NCI-H1048 (cell line): Measurements from ENCODE around the gene CPXM2.

Experiments used
- DNase-seq: peaks from one replicate; lab custom pipeline; 2025; lab: John Stamatoyannopoulos, UW

The CPXM2 gene

DNA sequence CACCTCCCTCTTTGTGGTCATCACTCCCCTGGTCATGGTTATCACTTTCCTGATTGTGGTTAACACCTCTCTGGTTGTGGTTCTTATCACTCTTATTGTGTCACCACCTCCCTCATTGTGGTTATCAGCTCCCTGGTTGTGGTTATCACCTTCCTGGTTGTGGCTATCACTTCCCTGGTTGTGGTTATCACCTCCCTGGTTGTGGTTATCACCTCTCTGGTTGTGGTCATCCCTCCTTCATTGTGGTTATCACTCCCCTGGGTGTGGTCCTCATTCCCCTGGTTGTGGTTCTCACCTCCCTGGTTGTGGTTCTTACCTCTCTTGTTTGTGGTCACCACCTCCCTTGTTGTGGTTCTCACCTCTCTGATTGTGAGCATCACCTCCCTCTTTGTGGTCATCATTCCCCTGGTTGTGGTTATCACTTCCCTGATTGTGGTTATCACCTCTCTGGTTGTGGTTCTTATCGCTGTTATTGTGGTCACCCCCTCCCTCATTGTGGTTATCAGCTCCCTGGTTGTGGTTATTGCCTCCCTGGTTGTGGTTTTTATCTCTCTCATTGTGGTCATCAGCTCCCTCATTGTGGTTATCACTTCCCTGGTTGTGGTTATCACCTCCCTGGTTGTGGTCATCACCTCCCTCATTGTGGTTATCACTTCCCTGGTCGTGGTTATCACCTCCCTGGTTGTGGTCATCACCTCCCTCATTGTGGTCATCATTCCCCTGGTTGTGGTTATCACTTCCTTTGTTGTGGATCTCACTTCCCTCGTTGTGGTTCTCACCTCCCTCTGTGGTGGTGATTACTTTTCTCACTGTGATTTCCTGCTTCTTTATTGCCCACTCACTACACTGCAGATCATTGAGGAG is 118.7 kb downstream of the CPXM2 start:
- DNase-seq = no peak

DNA sequence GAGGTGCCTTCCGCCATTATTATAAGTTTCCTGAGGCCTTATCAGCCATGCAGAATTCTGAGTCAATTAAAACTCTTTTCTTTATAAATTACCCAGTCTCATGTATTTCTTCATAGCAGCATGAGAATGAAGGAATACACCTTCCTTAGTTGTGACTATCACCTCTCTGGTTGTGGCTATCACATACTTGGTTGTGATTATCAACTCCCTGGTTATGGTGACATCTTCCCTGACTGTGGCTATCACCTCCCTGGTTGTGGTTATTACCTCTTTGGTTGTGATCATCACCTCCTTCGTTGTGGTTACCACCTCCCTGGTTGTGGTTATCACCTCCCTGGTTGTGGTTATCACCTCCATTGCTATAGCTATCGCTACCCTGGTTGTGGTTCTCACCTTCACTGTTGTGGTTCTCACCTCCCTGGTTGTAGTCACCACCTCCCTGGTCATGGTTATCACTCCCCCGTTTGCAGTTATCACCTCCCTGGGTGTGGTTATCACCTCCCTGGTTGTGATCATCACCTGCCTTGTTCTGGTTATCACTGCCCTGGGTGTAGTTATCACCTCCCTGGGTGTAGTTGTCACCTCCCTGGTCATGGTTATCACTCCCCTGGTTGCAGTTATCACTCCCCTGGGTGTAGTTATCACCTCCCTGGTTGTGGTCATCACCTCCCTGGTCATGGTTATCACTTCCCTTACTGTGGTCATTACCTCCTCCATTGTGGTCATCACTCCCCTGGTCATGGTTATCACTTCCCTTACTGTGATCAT is 119.5 kb downstream of the CPXM2 start:
- DNase-seq = no peak

DNA sequence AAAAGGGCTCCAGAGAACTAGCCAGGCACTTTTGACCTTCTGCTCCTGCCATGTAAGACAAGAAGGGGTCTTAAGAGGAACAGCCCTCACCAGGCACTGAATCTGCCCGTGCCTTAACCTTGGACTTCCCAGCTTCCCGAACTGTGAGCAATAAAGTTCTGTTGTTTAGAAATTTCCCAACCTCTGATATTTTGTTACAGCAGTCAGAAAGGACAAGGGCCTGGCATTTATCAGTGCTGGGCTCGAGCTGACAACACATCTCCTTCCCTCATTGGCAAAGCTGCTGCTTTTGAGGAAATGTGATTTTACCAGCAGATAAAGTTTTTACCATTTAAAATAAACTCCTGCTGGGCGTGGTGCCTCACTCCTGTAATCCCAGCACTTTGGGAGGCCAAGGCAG is 122.0 kb downstream of the CPXM2 start:
- DNase-seq = no peak

DNA sequence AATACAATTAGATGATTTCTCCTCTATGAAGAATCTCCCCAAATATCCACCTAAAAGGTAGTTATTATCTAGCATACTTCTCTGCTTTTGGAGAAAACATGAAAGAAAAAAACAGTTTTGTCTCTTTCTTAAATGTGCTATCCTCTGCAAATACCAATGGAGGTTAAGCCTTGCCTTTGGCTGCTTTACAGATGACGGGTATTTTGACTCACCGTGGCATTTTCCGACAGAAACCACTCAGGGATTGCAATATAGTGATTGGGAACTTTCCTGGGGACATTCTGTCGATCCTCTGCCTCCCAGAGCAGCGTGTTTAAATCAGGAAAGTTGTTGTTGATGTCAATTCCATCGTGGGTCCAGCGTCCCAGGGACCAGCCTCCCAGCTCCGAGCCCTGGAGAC is 124.8 kb downstream of the CPXM2 start:
- no peak for DNase-seq

DNA sequence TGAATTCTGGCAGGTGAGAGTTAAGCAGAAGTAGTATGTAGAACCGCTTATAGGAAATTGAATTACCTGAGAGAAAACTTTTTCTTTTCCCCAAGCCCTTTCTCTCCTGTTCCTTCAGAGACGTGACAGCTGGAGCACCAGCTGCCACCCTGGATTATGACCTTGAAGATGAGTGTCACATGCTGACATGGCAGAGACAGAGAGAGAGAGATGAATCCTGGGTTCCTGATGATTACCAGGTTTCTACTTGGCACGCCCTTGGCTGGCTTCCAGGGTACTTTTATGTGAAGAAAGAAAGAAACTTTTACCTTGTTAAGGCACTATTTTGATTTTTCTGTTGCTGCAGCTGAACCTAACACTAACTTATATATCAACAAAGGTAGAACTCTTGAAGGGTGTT is 125.6 kb downstream of the CPXM2 start:
- DNase-seq = no peak

DNA sequence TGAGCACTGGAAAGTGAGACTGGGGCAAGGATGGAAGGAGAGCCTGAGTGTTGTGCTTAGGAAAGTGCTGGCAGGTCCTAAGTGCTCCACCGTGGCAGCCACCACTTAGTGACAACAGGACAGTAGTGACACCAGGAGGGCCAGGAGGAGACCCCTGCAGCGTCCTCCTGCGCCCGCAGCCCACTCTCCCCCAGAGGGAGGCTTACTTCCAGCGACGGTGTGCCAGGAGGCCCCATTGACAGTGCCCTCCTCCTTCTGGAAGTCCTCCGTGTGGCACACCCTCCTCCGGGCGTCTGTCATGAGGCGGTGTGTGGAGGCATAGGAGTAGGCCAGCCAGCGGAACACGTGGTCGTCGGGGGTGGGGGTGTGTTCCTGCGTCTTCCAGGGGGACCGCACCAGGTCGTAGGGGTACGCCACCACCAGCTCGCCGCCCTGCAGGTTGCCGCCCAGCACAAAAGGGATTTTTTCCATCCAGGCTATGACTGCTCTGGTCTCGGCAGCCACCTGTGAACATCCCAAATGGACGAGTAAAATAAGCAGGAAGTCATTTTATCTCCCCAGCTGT is 129.9 kb downstream of the CPXM2 start:
- no peak for DNase-seq

DNA sequence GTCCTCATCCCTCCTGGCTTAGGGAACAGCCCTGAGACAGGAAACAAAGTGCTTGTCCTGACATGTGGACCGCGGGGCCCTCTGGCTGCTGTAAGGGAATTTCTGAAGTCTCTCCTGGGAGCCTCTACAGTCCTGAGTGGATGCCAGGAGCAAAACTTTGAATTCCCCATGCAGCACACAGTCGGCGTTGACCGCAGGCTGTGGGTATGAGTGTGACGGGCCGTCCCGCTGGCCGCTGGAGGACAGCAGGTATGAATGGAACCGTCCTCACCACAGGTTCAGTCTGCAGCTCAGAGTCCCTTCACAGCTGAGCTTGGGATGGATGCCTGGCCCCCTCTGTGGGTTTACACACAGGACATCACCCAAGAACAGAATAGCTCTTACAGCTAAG is 130.6 kb downstream of the CPXM2 start:
- no peak for DNase-seq

DNA sequence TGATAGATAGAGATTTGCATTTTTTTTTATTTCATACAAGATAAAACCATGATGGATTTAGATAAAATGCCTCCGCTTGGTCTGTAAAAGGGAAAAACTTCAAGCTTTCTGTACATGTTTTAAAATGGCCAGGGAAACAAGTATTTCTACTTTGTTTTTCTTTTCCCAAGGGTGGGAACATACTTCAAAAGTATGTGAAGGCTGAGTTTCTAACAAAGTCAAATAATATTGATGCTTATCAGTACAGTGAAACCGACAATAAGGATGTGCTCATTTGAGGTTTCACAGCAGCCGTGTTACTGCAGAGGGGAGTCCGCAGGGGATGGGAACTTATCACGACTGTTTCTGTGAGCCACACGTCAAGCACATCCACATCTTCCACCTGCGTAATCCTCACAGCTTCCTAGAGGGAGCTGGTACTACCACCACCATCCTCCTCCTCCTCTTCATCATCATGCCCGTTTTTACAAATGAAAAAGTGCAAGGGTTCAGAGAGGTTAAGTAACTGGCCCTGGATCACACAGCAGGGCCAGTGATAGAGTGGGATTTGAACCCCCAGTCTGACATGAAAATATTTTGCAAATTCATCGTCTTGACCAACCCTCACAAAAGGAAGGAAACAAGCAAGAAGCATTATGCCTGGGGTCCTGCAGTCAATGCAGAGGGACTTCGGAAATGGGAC is 131.1 kb downstream of the CPXM2 start:
- DNase-seq = no peak

DNA sequence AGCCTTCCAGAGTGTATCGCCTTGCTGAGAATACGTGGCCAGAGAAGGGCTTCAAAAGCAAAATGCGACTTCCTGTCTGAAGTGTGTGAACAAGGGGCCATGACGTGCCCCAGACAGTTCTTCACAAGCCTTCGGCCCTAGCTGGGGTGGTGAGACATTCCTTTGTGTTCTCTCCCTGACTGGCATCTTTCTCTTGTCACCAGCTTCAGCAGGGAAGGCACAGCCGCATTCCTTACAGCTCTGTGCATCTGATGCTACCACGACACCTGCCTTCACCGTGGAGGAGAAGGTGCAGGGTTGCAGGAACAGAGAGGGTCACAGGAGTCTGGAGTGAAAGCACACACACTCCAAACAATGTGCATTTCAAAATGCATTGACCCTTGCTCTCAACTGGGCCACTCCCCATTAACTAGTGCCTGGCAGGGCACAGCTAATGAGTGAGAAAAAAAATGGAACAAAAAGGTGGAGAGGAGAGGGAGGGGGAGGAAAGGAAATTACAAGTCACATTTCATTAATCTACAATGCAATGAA is 132.0 kb downstream of the CPXM2 start:
- no peak for DNase-seq

DNA sequence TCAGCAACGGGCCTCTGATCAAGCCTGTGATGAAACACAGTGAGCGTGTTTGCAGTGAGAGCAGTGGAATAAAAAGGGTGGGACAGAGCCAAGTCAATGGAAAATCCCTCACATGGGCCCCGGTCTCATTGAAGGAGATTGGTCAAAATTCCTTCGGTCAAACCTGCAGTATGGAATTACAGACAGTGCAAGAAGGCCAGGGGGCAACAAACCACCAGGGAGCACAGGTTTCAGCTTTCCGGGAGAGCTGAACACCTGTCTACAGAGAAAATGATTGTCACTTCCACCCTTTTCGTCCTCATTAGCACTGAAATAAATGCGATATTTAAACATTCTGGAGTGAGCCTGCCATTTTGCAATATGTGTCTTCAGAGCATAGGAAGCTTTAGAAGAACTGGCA is 132.6 kb downstream of the CPXM2 start:
- DNase-seq = no peak

DNA sequence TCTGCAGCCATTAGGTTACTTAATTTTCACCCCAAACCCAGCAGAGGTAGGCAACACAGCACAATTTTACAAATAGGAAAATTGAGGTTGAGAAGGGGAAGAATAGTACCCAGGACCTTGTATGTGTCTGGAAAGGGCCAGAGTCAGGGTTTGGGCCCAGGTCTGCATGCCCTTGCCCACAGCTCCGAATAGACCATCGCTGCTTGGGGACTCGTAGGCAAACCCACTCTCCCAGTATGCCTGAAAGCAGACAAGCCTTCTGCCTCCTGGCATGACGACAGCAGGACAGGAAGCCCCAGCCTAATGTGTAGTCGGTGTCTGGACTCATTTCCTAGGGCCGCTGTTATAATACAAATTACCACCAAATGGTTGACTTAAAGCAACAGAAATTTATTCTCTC is 133.8 kb downstream of the CPXM2 start:
- DNase-seq = no peak

DNA sequence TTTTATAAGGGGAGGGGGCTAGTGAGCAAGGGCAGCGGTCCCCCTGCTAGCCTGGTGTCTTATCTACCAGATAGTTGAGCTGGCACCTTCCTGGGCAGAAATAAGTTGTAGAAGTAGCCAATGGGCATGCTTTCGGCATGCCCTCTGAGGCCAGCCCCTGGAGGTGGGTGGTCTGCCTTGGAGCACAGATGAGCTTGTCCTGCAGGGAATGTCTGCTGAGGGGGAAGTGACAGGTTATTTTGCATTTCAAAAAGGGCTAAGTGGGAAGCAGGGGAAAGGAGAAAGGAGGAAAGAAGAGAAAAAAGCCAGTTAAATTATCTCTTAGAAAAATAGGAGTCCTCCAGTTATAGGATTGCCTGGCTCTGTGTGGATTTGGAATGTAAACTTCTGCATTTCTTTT is 136.5 kb downstream of the CPXM2 start:
- DNase-seq = no peak

DNA sequence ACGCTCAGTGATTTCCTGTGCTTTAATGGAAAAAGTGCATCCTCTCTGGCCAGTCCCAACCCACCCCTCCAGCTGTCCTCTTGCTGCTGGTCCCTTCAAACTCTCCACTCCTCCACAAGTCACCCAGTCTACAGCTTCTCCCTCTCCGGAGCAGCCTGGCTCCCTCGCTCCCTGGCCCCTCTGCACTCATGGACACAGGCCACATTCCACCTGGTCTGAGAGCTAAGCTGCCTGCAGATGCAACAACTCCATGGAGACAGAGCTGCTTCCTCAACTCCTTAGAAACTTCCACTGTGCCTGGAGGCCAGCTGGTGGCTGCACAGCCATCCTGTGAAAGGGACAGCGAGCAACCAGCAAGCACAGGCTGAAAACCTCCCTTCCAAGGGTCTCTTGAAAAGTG is 137.5 kb downstream of the CPXM2 start:
- no peak for DNase-seq

DNA sequence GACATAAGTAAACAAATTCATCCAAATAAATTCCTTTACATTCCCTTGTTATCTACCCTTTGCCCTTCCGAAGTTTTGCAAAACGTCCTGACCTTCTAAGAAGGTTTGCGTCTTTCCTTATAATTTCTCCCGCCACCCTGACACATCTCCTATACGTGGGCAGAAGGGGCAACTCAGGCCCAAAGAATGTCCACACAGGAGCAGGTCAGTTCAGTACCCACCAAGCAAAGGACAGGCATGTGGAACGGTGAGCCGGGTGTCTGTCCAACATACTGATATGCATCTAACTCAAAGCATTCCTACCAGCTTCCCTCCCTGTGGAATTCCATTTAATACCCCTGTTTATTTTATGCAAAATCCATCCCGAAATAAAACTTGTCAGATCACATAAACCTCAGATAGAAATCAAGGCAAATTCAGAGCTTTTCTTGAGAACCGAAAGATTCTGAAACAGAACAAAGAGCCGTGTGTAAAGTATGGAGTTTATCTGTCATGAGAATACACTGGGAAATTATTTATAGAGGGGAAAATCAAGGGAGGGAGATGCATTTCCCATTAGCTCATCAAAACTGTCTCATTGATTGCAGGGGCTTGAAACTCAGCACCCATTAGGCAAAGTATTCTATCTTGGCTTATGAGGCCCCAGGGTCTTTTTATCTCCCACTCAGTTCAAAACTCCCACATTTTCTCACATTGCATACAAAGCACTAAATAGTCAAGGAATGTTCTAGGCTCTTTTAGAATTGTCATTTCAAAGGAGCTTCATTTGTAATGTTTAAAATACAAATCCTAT is 140.1 kb downstream of the CPXM2 start:
- DNase-seq = no peak

DNA sequence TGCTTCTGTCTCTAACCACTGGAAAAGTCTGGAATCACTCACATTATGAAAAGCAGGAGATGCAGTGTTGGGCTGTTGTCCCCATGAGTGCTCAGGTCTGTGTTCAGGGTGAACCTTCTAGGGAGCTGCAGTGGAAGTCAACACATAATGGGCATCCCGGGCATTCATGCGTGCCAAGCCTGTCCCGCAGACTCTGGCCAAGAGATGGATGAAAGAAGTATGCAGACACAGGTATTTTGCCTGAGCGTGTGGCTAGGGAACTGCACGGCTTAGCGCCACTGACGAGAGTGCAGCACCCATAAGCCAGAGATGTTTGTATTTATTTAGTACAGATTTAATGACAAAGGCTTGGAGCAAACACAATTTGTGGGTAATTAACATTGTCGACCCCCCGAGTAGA is 140.7 kb downstream of the CPXM2 start:
- DNase-seq = no peak

DNA sequence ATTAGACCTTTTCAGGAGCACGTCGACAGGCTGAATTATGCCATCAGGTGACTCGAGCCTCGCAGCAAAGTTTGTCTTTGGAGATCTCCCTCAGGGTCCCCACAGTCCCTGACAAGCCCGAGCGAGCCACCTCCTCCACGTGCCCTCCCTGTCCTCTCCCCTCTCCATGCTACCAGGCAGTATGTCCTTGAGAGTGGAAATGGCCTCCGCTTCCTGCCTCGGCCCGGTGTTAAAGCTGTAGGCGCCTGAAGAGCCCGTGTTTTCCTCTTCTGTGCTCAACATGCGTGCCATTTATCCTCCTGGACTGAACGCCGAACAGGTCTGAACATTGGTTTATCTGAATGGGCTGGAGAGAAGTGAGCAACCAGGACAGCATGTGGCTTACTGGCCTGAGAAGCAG is 142.9 kb downstream of the CPXM2 start:
- no peak for DNase-seq

DNA sequence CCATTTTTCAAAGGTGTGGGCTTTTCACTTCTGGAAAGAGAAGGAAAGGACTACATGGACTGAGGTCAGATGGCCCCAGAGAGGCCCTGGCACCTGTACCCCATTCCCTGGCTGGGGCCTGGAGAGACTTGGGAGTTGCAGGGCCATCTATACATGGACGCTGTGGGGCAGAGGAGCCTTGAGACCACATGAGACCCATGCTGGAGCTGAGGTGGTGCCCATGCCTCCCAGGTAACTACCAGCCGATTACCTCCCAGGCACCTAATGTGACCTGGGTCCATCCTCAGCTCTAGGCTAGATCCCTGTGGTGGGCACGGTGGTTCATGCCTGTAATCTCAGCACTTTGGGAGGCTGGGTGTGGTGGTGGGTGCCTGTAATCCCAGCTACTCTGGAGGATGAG is 144.2 kb downstream of the CPXM2 start:
- DNase-seq = no peak

DNA sequence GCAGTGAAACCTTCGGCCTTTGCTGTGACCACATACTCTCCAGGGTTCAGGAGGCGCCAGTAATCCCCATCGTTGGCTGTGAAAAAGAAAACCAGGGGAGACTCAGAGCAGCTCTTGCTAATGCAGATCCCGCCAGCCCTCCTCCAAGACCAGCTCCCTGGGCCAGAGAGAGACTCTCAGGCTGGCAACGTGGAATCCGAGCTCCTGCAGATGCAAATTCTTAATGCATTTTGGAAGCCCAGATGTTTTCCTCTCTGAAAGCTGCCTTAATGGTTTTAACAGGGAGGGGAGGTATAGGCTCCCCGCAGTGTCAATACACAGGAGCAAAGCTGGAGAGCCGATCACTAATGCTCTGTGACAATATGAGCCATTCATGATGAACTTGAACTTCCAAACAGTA is 144.7 kb downstream of the CPXM2 start:
- no peak for DNase-seq

DNA sequence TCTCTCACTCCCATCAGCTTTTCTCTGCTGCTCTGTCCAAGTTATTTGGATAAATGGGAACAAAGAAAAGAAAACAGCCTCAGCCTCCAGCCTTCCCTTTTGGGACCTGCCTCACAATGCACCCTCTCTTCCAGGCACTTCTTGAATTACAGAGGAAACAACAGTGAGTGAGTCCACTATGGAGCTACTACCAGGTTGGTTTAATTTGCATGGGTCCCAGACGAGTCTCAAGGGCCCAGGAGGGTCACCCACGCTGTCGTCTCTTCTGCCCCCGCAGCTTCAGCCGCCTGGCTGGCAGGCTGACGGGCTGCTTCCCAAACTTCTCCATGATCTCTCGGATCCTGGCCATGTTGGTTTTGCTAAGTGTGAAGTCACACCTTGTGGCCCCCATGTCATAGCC is 145.1 kb downstream of the CPXM2 start:
- DNase-seq = no peak

DNA sequence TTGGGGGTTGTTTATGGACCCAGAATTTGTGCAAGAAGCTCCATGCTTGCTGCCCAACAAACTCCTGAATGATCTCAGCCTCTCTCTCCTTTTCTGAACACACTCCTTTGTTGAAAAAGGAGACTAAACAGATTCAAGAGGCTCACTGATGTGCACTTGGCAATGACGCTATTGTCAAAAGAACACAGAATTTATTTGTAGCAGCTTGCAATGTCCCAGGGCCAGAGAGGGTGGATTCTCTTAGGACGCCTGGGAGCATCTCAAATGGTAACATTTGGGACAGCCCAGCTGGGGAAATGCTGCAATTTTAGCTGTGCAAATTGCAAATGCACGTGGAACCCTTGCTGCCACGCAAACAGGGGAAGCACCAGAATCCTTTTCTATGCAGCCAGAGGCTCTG is 145.5 kb downstream of the CPXM2 start:
- no peak for DNase-seq

DNA sequence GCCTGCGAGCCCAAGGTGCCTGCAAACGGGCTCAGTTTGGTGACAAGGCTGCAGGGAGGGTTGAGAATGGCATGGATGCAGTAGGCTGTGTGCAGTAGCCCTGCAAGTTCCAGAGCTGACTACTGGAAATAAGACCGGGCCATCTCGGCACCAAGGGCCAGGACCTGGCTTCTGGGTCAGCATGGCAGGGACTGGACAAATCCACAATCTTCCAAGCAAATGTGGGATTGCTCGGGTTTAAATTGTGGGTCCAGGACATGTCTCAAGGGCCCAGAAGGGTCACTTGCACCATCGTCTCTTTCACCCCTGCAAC is 147.4 kb downstream of the CPXM2 start:
- no peak for DNase-seq
